GM19025 (cell line): ENCODE results near the gene CHMP1B.

ENCODE experiments used
- ATAC-seq: cut with Tn5 transposase; IDR thresholded peaks from one replicate; pipeline ENCODE4 v1.9.1; 2021; ENCODE audit warnings: mild to moderate bottlenecking, low read depth, moderate library complexity; ENCODE audit not compliant: unreplicated experiment

Gene CHMP1B

DNA sequence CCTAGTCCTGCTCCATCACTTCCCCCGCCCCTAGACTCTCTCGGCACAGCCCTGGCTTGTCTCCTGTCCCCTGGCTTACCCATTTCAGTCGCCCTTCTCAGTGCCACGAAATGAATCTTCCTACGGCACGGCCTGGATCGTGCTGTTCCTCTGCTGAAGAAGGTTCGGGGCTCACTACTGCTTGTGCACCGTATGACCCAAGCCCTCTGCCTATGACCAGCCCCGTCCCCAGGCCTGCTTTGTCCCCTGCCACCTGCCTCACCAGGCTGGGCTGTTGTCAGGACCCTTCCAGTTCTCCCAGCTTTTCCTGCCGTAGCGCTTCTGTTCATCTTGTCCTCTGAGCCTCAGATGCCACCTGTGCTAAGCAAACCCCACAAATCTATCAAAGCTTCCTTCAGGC, 13.9 kb downstream of the CHMP1B start:
- ATAC-seq, result no peak

DNA sequence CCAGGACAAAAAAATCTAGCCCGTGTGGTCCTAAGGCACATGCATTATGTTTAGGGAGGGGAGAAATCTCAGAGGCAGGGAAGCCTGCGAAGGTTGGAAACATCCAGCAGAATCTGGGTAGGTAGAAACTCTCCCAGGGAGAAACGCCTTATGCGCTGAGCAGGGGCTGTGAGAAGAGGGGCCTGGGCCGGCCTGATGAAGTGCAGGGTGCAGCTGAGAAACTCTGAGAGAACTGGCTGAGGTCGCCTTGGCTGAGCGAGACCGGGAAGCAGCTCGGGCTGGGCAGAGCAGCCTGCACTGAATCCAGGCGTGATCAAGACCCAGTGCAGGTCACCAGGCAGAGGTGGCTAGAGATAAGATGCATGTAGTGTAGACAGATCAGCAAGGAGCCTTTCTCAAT, 15.1 kb downstream of the CHMP1B start:
- ATAC-seq, result no peak

DNA sequence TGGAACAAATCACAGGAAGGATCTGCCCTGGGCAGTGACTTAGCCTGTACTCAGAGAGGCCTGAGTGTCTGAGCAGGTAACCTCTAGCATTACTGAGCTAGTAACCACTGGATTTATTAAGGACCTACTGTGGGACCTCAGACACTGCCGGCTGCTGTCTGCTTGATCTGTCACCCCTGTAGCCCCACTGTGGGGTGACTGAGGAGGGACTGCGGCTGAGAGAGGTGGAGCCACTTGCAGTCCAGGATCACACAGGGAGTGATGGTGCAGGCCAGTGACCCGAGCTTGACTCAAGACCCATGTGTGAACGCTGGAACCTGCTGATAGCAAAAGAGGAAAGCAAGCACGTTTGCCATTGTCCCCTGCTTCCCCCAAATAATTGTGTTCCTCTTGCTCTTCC, 15.6 kb downstream of the CHMP1B start:
- ATAC-seq, result no peak

DNA sequence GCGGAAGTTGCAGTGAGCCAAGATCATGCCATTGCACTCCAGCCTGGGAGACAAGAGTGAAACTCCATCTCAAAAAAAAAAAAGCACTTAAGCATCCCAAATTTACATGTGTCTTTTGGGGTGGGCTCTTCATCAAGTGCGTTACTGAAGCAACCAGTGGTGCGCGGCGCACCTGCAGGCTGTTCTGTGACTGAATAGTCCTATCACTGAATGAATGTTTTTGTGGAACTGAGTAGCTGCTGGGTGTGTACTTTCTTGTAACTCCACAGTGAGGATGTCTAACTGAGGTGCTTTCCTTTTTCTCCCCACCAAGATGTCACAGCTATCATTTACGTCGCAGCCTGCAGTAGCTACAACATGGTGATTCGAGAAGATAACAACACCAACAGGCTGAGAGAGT, 17.0 kb downstream of the CHMP1B start:
- ATAC-seq, result no peak

DNA sequence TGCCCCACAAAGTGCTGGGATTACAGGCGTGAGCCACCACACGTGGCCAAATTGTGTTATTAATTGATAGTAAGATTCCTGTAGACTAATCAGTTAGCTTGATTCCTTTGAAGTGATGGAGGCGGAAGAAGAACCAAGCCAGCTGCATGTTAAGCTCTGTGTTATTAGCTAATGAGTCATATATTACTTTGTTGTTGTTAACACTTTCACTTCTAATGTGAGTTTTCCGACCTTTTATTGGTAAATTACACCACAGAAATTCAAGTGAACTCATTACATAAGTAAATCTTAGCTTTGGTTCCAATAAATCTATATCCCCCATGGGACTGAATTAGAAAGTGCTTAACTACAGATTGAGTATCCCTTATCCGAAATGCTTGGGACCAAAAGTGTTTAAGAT, 20.3 kb downstream of the CHMP1B start:
- no peak for ATAC-seq

DNA sequence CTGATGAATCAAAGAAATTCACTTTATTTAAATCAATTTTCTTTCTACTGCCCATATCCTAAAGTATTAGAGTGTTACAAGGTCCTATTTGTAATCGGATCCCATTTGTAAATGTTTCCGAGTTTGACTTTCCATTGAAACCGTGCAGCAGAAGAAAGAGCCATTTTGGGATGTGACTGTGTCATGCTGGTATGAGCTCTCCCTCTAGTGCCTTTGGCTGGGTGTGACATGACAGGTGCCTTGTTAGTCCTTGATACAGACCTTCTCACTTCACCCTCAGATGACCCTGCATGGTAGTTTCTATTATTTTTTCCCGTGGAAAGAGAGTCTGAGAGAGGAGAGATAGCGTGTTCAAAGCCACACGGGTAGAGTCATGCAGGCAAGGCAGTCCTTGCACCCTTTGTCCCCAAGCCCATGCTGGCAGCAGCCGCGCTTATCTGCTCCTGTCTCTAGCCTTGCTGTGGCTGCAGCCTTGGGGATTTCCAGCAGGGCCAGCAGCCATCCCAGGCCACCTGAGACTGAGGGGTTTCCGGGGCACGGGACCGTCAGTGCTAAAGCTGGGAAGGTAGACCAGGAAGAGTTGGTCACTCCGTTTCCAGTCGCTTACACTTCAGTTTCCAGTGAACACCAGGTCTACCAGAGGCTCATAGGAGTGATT, 21.4 kb downstream of the CHMP1B start:
- ATAC-seq, result no peak

DNA sequence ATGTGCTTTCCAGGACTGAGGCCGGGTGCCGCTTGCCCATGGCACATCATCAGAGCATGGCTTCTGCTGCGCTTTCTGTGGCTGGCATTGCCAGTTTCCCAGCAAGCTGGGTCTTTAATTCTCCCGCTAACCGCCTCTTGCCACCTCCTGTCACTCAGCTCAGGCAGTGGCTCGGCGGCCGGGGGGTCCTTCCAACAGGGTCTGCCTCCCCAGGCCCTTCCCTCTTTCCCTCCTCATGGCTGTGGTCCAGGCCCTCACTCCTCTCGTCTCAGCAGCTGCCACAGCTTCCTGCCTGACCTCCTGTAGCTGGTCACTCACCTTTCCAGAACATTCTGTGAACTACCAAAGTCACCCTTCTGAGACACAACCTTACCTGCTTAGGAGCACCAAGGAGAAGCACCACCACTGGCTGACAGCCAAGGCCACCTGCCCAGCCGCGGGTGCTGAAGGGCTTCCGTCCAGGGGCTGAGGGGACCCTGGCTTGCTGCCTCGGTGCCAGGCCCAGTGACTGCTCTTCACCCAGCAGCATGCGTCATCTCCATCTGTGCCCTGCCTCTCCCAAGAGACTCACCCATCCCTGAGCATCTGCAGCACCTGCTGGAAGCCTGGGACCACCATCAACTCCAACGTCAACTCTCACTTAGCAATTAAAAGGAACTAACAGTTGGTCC, 22.6 kb downstream of the CHMP1B start:
- ATAC-seq, result no peak

DNA sequence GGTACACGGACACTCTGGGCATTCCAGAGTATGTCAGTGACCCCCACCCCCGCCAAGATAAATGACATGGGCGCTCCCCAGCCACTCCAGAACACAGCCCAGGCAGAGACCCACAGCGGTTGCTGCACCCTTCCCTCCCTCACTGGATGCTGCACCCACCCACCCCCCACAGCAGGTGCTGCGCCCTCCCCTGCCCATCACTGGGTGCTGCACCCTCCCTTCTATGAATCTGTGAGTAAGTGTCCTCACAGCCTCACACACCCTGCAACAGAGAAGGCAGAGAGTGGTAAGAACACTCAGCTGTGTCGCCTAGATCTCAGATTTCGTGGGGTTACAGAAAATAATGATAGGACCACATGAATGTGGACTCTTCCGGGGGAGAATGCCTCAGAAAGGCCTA, 23.5 kb downstream of the CHMP1B start:
- no peak for ATAC-seq

DNA sequence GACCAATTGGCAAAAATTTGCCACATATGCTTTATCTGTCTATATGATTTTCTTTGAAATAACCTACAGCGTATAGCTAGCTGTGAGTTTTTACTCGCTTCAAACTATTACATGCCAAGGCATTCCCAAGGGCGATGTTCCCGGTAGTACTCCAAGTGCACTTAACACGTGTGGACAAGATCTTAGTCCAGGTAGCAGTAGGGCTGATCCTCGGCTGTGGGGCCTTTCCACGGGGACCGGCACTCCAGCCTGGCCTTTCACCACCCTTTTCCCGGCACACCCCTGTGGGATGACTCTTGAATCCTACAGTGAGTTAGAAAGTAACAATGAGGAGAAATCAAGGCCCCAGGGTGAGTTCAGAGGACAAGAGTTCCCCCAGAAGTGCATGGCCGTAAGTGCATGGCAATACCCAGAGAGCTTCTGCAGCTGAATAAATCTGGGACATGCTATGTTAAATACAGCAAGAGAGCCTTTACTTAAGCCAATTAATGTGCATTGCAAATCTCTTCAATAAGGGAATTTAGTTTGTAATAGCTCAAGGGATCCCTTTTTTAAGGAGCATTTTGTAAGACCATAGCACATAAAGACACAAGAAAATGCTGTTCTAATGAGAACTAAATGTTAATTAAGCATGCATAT, 26.4 kb downstream of the CHMP1B start:
- no peak for ATAC-seq

DNA sequence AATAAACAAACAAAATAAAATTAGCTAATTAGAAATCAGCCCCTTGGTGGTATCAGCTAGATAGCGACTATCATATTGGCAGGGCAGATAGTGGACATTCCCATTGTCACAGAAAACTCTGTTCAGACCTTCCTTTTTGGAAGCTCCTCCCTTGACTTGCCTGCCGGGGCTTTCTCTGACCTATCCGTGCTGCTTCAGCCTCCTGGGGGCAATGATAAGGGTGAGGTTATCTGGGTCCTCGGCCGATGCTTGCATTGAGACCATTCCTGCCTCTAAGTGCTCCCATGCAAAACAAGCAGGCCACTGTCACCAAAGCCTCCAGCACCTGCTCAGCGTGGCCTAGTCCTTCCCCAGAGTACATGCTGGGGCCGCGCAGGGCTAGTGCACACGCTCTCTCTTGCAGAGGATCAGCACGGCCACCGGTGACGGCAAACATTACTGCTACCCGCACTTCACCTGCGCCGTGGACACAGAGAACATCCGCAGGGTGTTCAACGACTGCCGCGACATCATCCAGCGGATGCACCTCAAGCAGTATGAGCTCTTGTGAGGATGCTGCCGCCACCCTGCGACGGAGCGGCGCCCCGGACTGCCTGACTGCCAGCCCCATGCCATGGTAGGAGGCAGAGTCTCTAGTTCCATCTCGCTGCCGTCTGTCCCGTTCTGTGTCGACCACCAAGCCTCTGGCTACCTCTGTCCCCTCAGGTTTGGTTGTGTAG, 29.5 kb downstream of the CHMP1B start:
- no peak for ATAC-seq

DNA sequence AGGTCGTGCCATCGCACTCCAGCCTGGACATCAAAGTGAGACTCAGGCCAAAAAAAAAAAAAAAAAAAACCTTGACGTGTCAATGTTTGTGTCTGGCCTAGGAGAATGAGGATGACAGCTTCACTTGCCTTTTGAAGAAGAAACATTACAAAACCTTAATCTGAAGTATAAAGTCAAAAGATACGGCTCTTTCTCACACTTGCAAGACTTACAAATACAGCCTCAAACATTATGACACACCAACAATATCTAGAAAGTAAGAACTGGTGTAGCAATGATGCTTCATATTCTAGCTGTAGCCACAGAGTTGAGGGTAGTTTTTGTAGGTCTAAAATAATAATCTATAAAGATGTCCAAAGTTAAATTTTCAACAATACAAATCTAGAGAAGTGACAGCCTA, 31.4 kb downstream of the CHMP1B start:
- ATAC-seq, result no peak

DNA sequence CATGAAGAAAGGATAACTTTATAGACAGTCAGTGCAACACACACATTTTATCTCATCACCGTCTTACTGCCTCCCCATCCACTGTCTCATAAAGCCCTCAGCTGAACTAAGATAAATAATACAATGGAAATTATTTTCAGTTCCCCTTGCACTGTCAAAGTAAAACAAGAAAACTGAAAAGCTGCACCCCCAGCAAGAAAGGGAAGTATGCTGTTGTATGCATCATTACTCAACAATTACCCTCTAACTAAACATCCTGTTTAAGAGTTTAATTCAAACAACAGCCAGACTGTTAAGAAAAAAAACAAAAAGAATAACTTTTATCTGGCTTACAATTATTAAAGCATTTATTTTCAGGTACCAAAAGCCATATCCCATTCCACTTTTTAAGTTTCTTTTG, 31.9 kb downstream of the CHMP1B start:
- no peak for ATAC-seq

DNA sequence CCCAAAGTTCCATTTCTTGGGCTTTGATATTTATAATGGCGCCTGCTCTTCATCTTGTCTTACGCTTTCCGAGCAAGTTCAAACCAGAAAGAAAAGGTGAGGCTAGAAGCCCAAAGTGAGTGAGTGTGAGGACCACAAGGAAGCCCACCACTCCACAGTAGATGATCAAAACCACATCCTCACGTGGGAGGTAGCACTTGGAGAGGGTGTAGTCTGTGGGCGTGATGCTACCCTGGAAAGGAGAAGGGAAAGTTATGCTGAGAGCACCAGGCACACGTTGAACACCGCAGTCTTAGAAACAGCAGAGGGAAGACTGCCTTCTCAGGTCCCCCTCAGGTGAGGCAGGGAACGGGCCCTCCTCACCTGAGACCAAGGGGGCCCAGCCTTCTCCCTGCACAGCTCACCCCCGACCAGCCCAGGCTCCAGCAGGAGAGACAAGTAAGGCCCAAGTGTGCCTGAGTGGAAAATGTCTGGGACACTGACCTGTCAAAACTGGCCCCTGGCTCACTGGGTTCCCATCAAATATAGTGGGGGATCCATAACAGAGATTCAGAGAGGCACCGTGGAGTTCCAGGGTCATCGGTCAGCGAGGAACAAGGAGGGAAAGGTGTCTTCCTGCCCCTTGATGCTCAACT, 33.3 kb downstream of the CHMP1B start:
- ATAC-seq, result no peak

DNA sequence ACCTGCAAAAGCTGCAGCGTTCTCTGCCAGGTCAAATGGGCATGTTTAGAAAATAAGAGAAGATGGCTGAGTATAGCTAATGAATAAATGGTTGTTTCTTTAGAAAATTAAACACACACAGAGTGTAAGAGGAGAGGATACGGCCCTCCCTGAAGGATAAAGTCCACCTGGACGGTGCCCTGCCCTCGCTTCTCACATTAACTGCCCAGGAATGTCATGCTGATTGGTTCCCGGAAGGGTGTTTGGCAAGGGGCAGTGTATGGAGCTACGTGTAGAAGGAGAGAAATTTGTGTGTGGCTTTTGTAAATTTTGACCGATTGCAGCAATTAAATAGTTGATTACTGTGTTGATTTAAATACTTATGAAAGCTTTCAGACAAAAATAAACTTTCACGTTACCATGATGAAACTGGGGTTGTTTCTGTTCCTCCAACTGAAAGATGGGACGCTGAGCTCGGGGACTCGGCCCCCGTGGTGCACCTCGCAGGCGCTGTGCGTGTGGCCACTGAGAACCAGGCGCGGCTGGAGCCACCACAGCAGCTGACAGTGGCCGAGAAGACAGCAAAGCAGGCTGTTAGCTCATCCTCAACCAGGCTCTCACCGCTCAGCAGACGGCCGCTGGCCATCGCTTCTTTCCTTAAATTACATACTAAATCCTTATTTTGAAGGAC, 34.2 kb downstream of the CHMP1B start:
- no peak for ATAC-seq

DNA sequence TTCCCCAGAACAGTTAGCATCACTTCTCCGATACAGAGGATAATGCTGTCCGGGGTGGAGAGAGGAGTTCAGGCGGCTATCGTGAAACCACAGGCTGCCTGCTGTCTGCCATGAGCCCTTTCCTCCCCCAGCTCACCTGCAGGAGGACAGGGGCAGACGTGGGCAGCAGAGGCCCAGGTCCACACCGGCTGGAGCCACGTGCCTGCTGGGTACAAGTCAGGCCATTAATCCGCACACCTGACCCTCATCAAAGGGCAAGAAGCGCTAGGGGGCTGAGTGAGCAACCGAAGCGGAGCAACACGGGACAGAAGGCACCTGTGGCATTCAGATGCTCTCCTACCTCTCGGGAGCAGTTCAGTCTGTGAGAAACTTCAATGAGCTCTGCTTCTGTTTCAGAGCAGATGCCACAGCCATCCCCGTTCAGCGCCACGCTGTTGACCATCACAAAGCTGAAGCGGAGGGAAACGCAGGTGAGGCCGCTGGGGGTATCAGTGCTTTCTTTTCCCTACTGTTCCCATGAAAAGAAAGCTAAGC, 35.4 kb downstream of the CHMP1B start:
- ATAC-seq, result no peak

DNA sequence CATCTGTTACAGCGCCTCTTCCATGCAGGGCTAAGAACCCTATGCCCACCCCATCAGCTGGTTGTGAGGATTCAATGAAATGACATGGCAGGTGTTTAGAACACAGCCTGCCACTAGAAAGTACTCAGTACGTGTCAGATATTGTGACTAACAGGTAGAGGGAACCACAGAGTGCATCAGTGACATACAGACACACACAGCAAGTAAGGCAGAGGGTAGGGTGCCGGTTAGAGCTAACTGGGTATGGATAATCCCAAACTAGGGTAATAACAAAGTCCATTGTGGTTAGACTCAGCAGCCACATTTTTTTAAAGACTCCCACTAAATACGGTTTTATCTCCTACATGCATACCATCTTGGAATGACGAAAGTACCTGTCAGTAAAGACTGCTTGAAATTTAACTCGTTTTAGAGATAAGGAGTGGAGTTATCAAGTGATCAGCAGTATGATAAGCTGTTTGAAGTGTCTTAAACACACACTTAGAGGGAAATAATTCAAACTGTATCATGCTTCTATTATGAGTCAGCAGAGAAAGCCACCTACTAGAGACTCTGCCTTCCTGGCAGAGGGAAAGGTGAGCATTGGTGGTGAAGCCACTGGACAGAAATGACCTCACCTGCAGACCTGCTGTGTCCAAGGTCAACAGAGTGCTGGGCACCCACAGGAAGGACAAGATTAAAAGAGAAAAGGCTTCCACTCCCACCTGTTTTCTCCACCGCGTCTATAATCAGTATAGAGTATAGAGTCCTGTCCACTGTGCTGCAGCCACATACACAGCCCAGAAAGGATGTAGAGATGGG, 36.3 kb downstream of the CHMP1B start:
- no peak for ATAC-seq

DNA sequence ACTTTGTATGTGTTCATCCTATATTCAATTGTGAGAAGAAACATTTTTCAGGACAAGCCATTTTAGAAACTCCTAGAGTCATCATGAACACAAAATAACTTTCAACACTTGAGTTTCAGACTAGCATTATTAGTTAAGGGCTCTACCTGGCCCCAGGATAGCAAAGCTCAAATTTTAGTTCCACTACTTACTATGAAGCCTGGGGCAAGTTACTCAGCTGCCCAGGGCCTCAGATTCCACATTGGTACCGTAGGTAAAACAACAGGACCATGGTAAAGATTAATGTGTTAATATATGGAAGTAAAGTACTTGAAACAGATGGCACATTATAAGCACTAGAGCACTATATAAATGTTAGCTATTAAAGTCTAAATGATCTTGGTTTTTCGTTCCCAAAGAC, 37.5 kb downstream of the CHMP1B start:
- no peak for ATAC-seq

DNA sequence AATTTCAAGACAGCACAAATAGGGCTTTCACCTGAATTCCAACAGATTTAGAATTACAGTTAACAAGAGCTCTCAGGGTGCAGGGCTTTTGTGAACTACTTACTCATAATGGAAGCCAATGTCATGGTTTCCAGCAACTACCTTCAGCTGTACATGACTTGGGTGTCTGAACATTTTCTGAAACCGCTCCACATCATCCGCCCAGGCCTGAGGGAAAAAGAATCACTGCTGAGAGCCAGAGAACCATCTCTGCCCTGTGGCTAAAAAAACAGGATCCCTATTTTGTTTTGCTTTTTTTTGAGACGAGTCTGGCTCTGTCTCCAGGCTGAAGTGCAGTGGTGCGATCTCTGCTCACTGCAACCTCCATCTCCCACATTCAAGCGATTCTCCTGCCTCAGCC, 38.1 kb downstream of the CHMP1B start:
- no peak for ATAC-seq

DNA sequence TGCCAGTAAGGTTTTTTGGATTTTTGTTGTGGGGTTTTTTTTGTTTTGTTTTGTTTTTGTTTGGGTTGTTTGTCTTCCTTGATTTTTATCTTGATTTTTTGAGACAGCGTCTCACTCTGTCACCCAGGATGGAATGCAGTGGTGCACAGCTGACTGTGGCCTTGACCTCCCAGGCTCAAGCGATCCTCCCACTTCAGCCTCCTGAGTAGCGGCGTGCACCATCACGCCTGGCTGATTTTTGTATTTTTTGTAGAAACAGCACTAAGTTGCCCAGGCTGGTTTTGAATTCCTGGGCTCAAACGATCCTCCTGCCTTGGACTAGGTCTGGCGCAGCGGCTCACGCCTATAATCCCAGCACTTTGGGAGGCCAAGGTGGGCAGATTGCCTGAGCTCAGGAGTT, 40.5 kb downstream of the CHMP1B start:
- ATAC-seq, result no peak
